Endodermal cell (in vitro differentiated cells): ENCODE results near the gene PCNT. TPM values are rescaled to one million over a fixed set of nuclear protein-coding genes. Genes with fewer than 3 reads are reported as not detected.

Experiments used
- DNase-seq: peaks from one replicate; pipeline ENCODE4 v3.0.0-alpha.2; 2017
- H3K27ac ChIP-seq: 2 replicates; pipeline ENCODE4 v1.5.1; 2013; ENCODE audit warnings: mild to moderate bottlenecking, low read depth, low read length, moderate library complexity
- H3K27me3 ChIP-seq: 2 replicates; pipeline ENCODE4 v1.6.1; 2013; ENCODE audit warnings: mild to moderate bottlenecking, low read length, moderate library complexity; ENCODE audit not compliant: insufficient read depth, control insufficient read depth, poor library complexity, severe bottlenecking
- H3K36me3 ChIP-seq: 2 replicates; pipeline ENCODE4 v1.7.0; 2013; ENCODE audit warnings: mild to moderate bottlenecking, low read length, moderate library complexity; ENCODE audit not compliant: control insufficient read depth, insufficient read depth
- H3K4me1 ChIP-seq: one replicate; pipeline ENCODE4 v1.7.0; 2013; ENCODE audit warnings: low read length; ENCODE audit not compliant: control insufficient read depth, insufficient read depth
- H3K4me3 ChIP-seq: 2 replicates; pipeline ENCODE4 v1.5.1; 2013; ENCODE audit warnings: mild to moderate bottlenecking, low read length, moderate library complexity
- H3K9ac ChIP-seq: 2 replicates; pipeline ENCODE4 v1.6.1; 2013; ENCODE audit warnings: mild to moderate bottlenecking, low read length, moderate library complexity; ENCODE audit not compliant: poor library complexity, severe bottlenecking; ENCODE audit errors: extremely low read depth
- H3K9me3 ChIP-seq: 2 replicates; pipeline ENCODE4 v1.6.1; 2013; ENCODE audit warnings: mild to moderate bottlenecking, low read length, moderate library complexity; ENCODE audit not compliant: control insufficient read depth
- H3K27ac Mint-ChIP-seq: 2 replicates; pipeline ENCODE4 v1.8.0; 2020; ENCODE audit warnings: mixed read lengths
- H3K27me3 Mint-ChIP-seq: 2 replicates; pipeline ENCODE4 v1.8.0; 2021; ENCODE audit warnings: mild to moderate bottlenecking, mixed read lengths; ENCODE audit not compliant: insufficient read depth
- H3K36me3 Mint-ChIP-seq: 2 replicates; pipeline ENCODE4 v1.8.0; 2020; ENCODE audit warnings: low read depth, mixed read lengths
- H3K4me1 Mint-ChIP-seq: 2 replicates; pipeline ENCODE4 v1.8.0; 2020; ENCODE audit warnings: mixed read lengths
- H3K4me3 Mint-ChIP-seq: 2 replicates; pipeline ENCODE4 v1.8.0; 2020; ENCODE audit warnings: mild to moderate bottlenecking, moderate library complexity, mixed read lengths
- H3K9me3 Mint-ChIP-seq: 2 replicates; pipeline ENCODE4 v1.8.0; 2020; ENCODE audit warnings: mild to moderate bottlenecking, mixed read lengths
- CTCF ChIP-seq: fragments of 200-600 bp; sonication (generic); conservative IDR thresholded peaks from 2 replicates; pipeline ENCODE4 v1.5.0; 2021; ENCODE audit warnings: antibody characterized with exemption, mild to moderate bottlenecking
- WGBS, 2 experiments: methylation state at CpG; one replicate each; pipeline versions ENCODE4 v1.1.5 to v1.1.7; 2013; ENCODE audit warnings: missing lambda C conversion rate in 2 of 2, mixed read lengths in 1 of 2; ENCODE audit not compliant: insufficient coverage in 1 of 2, insufficient read length in 1 of 2; 5-methylcytosine and 5-hydroxymethylcytosine counted together
- total RNA-seq, 2 donors: library from RNA; stranded (reverse); fragmentation: NEBNext Ultra II Directional in 1 of 2; extraction: Animal tissue kit (Norgen Biotek cat#: 25700) in 1 of 2; gene quantifications; 2 replicates in 1 of 2; 3 replicates in 1 of 2; pipeline ENCODE4 v1.2.1, GENCODE V29; 2021

Gene PCNT
- total RNA-seq, 2 donors from 2014 or later, result 40.1 to 40.7 TPM

- 89 to 95% methylated on average over 1 to 2 of the region's 2 CpGs for WGBS, 2 experiments
- Mint-ChIP-seq H3K36me3 (peaks cover 21% of the 10 kb centered on the region), H3K4me3 (no peak overlapping the region)
Observed at GRCh38 chr21:46291561-46291960, 32.4 kb upstream of the PCNT start.

GRCh38 chr21:46294647-46295176, 29.2 kb upstream of the PCNT start:
- Mint-ChIP-seq H3K4me3 (no peak overlapping the region), H3K27me3 (peaks cover 4% of the 10 kb centered on the region), H3K4me1 (peaks cover 9% of the 10 kb centered on the region), H3K9me3 (peaks cover 9% of the 10 kb centered on the region), H3K36me3 (peaks cover 28% of the 10 kb centered on the region), H3K27ac (no peak overlapping the region)
- H3K9me3 ChIP-seq, result peaks cover 12% of the 10 kb centered on the region
- no peaks in the 10 kb centered on the region for H3K27me3 ChIP-seq
- 82 to 88% methylated on average over 2 to 9 of the region's 10 CpGs for WGBS, 2 experiments
- H3K4me3 ChIP-seq, result no peak overlapping the region
- no peak overlapping the region for H3K9ac ChIP-seq
- no peaks in the 10 kb centered on the region for H3K4me1 ChIP-seq
- peaks cover 22% of the 10 kb centered on the region for H3K36me3 ChIP-seq
- no peak for TF ChIP-seq CTCF
- peak overlapping the region; percentile 38 for H3K27ac ChIP-seq
- peak; percentile 60 for DNase-seq

More at GRCh38 chr21:46291561-46291960, 32.4 kb upstream of the PCNT start:
- Histone ChIP-seq H3K27me3 (no peaks in the 10 kb centered on the region), H3K9ac (no peak overlapping the region), H3K4me3 (peak overlapping the region; percentile 28), H3K4me1 (no peaks in the 10 kb centered on the region), H3K27ac (no peak overlapping the region), H3K36me3 (peaks cover 19% of the 10 kb centered on the region), H3K9me3 (peaks cover 12% of the 10 kb centered on the region)
- Mint-ChIP-seq H3K27ac (peak overlapping the region; percentile 44), H3K27me3 (no peaks in the 10 kb centered on the region), H3K9me3 (peaks cover 6% of the 10 kb centered on the region), H3K4me1 (peaks cover 15% of the 10 kb centered on the region)
- no peak for DNase-seq
- TF ChIP-seq CTCF, result no peak

- Mint-ChIP-seq H3K27ac (no peak overlapping the region), H3K27me3 (peaks cover 4% of the 10 kb centered on the region), H3K36me3 (peaks cover 32% of the 10 kb centered on the region), H3K4me3 (no peak overlapping the region), H3K9me3 (peaks cover 9% of the 10 kb centered on the region), H3K4me1 (peaks cover 7% of the 10 kb centered on the region)
- DNase-seq, result peak; percentile 73
- Histone ChIP-seq H3K36me3 (peaks cover 26% of the 10 kb centered on the region), H3K27ac (peak overlapping the region; percentile 38), H3K4me1 (no peaks in the 10 kb centered on the region), H3K4me3 (no peak overlapping the region), H3K27me3 (no peaks in the 10 kb centered on the region), H3K9ac (no peak overlapping the region), H3K9me3 (peaks cover 12% of the 10 kb centered on the region)
- no peak for TF ChIP-seq CTCF
- WGBS, 2 experiments, result 40 to 84% methylated on average over 2 to 8 of the region's 9 CpGs
Observed at GRCh38 chr21:46295177-46295770, 28.7 kb upstream of the PCNT start.
